BE2C (cell line): ENCODE data around the gene IRAK3.
"Not testable (repeated sequence)": the region's sequence is repeated elsewhere in the genome, so short reads cannot be mapped to it uniquely, and the experiment has no call there.

Experiments
- DNase-seq: peaks from one replicate; pipeline ENCODE4 v3.0.0-alpha.2; 2020
- H3K27me3 ChIP-seq: fragments of 250-450 bp; sonication (Bioruptor Pico); 2 replicates; pipeline ENCODE4 v1.5.1; 2020; ENCODE audit warnings: mild to moderate bottlenecking
- H3K36me3 ChIP-seq: fragments of 250-450 bp; sonication (Bioruptor Pico); 2 replicates; pipeline ENCODE4 v1.5.1; 2020; ENCODE audit warnings: mild to moderate bottlenecking
- H3K4me1 ChIP-seq: fragments of 250-450 bp; sonication (Bioruptor Pico); 2 replicates; pipeline ENCODE4 v1.5.1; 2020
- H3K4me3 ChIP-seq: 2 replicates; pipeline ENCODE4 v1.5.1; 2011; ENCODE audit warnings: low read depth, low read length
- H3K9me3 ChIP-seq: fragments of 250-450 bp; sonication (Bioruptor Pico); 2 replicates; pipeline ENCODE4 v1.5.1; 2020
- CTCF ChIP-seq: IDR thresholded peaks from 2 replicates; pipeline ENCODE4 v1.5.1; 2012; ENCODE audit warnings: mild to moderate bottlenecking, low read depth, low read length

IRAK3 gene

GRCh38 chr12:66217342-66217917 is 28.4 kb downstream of the IRAK3 start:
- DNase-seq = no peak
- H3K27me3 ChIP-seq = 0 out of 2 replicates have a peak, but pooled peaks cover 3% of the 10 kb centered on the region
- TF ChIP-seq CTCF = no peak
- H3K9me3 ChIP-seq = no peaks in the 10 kb centered on the region
- H3K4me3 ChIP-seq = no peak overlapping the region
- no peaks in the 10 kb centered on the region for H3K4me1 ChIP-seq
- H3K36me3 ChIP-seq = no peaks in the 10 kb centered on the region

DNA sequence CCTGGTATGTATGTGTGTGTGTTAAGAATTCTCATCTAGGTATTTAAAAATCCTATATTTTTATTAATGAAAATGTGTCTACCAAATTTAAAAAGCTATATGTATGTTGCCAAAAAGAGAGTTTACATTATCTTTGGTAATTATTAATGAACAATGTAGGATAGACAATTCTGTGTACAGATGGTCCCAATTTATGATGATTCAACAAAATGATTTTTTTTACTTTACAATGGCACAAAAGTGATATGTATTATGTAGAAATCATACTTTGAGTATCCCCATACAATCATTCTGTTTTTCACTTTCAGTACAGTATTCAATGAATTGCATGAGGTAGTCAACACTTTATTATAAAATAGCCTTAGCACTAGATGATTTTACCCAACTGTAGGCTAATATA is 39.4 kb downstream of the IRAK3 start:
- DNase-seq = no peak
- no peak for TF ChIP-seq CTCF
- Histone ChIP-seq H3K9me3 (no peaks in the 10 kb centered on the region), H3K27me3 (peaks cover 11% of the 10 kb centered on the region; the same call in 1 of the 2 replicates), H3K4me1 (no peaks in the 10 kb centered on the region), H3K36me3 (no peaks in the 10 kb centered on the region), H3K4me3 (no peak overlapping the region)

DNA sequence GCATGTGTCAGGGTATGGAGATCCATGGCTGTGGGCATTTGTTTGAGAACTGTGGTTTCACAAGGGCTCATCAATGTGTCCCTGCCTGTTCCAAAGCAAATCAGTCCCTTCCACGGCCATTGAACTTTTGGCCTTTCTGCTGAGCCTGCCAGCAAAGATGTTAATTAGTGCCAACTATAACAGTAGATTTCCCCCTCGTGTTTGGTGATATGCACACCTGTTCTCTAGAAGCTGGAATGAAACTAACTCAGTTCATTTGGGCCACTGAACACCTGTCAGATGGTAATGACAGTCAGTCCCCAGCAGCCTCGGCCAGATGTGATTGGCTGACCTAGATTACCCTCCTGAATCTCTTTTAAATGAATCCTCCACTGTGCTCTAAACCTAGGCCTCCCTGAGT is 43.2 kb downstream of the IRAK3 start:
- peaks cover 32% of the 10 kb centered on the region for H3K27me3 ChIP-seq

GRCh38 chr12:66234037-66234693 is 45.2 kb downstream of the IRAK3 start:
- not testable (repeated sequence) for H3K4me1 ChIP-seq, H3K9me3 ChIP-seq, H3K36me3 ChIP-seq
- peak; percentile 42 for TF ChIP-seq CTCF
- DNase-seq = peak; percentile 79
- Histone ChIP-seq H3K27me3 (peaks cover 36% of the 10 kb centered on the region), H3K4me3 (peak overlapping the region; percentile 45)

More for the DNA sequence above, 43.2 kb downstream of the IRAK3 start:
- no peak for TF ChIP-seq CTCF
- Histone ChIP-seq H3K4me3 (no peak overlapping the region), H3K9me3 (no peaks in the 10 kb centered on the region), H3K36me3 (no peaks in the 10 kb centered on the region), H3K4me1 (peaks cover 4% of the 10 kb centered on the region; the same call in 1 of the 2 replicates)
- DNase-seq = no peak

GRCh38 chr12:66234773-66235625 is 46.0 kb downstream of the IRAK3 start:
- not testable (repeated sequence) for H3K4me1 ChIP-seq, H3K9me3 ChIP-seq, H3K36me3 ChIP-seq
- H3K4me3 ChIP-seq = peak overlapping the region; percentile 51
- DNase-seq = peak; percentile 67
- H3K27me3 ChIP-seq = peaks cover 28% of the 10 kb centered on the region

- Histone ChIP-seq H3K4me3 (peak overlapping the region; percentile 51), H3K4me1 (peaks cover 4% of the 10 kb centered on the region; the same call in 1 of the 2 replicates), H3K36me3 (no peaks in the 10 kb centered on the region), H3K27me3 (peaks cover 27% of the 10 kb centered on the region), H3K9me3 (no peaks in the 10 kb centered on the region)
- DNase-seq = no peak
- TF ChIP-seq CTCF = peak; percentile 19
These were observed 46.7 kb downstream of the IRAK3 start for GRCh38 chr12:66235626-66236281.

- not testable (repeated sequence) for H3K4me1 ChIP-seq, H3K36me3 ChIP-seq, H3K4me3 ChIP-seq, DNase-seq, H3K9me3 ChIP-seq
- peaks cover 27% of the 10 kb centered on the region for H3K27me3 ChIP-seq
These were observed 47.3 kb downstream of the IRAK3 start for GRCh38 chr12:66236282-66236675.
